GM18517 (cell line): ENCODE data around the gene ARGLU1.

ENCODE experiments used
- ATAC-seq: cut with Tn5 transposase; IDR thresholded peaks from one replicate; pipeline ENCODE4 v1.9.1; 2021; ENCODE audit warnings: mild to moderate bottlenecking, moderate library complexity; ENCODE audit not compliant: unreplicated experiment

Gene ARGLU1

DNA sequence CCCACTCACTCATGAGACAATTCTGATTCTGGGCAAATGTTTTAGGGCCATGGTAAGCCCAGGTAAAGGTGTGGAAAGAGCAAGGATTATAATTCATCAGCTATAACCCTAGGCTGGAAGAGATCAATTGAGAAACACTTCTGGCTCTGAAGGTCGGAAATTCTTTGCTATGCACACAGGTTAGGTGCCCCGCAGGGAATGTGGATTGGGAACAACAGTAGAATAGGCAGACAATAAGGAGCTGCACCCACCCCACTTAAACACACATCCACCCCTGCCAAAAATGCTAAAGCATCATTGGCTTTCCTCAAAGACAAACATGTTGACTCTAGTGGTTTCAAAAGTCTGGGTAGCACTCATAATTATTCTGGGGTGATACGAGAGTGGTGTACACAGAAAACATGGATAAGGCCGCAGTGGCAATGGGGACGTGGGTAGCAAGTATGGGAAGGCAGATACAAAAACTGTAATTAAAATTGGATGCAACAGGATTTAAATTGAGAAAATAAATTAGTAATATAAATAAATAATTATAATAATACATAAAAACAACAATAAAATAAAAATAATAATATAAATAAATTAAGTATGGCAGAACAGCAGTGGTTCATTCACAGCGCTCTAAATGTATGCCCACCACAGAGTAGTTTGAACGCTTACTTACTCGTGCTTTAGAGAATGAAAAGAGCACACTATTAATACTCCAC, 41.0 kb downstream of the ARGLU1 start:
- no peak for ATAC-seq

DNA sequence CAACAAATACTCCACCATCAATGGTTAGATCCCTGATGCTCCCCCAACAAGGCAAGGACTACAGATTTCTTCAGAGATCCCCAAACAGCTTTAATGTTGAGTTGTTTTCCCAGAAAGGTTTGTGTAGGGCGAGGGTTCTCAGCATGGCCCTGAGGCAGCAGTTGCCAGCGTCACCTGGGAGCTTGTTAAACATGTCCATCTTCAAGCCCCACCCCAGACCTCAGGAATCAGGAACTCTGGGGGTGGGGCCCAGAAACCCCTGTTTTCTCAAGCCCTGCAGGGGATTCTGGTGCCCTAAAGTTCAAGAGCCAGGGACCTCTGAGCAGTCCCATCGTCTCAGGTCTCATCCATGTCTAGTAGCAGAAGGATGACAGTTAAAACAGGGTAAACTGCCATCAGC, 42.1 kb downstream of the ARGLU1 start:
- ATAC-seq, result no peak

- no peak for ATAC-seq
These were observed 43.8 kb downstream of the ARGLU1 start for GRCh38 chr13:106524108-106524507.

GRCh38 chr13:106523576-106523975, 44.4 kb downstream of the ARGLU1 start:
- ATAC-seq, result no peak

DNA sequence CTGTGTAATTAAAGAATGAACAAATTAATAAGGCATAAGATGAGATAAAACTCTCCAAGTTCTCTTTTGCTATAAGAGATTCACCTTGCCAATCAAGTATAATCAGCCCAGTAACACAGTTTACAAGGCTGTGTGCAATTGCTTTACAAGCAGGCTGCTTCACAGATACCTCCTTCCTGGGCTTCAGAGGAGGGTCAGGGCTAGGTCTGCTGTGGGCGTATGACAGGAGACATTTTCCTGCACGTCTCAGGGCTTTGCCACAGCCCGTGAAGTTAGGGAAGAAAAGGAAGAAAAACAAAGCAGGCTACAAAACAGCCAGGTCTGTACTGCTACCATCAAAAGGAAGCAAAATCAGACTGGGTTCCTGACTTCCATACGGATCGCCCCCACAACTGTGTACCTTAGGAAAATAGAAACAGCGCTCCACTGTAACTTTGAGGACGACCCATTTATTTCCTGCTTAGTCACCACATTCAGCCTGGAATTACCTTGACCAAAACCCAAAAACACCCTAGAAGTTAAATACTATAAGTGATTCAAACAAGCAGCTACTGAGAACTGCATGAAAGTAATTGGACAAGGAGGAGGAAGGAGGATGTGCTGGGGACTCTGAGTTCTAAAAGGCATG, 44.9 kb downstream of the ARGLU1 start:
- no peak for ATAC-seq

GRCh38 chr13:106522112-106522705, 45.7 kb downstream of the ARGLU1 start:
- ATAC-seq, result no peak

DNA sequence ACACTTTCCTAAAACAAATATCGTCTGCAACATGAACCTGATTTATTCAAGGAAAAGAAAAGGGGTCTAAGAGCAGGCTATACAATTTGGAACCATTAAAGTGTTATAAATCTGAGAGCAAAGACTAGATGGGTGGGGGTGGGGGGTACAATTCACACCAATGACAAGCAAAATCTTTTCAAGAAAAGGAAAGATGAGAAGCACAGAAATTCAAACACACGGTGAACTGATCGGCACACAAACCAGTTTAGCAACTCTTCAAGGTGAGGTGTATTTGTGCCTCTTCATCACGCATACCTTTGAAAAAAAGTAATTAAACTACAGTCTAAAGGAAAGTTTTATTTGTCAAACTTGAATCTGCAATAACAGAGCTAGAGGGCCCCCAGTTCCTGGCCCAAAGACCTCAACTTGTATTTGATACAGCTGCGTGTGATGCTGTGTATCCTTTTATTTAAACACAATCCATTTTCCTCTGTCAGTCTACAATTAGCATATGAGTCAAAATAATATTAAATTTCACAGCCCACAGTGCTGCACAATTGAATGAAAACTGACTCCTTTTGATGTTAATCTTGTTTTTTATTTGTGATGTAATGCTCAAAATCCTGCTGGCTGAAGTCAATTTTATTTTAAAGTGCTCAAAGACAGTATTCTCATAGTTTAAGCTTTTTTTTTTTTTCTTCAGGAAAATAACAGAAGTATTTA, 46.7 kb downstream of the ARGLU1 start:
- no peak for ATAC-seq

DNA sequence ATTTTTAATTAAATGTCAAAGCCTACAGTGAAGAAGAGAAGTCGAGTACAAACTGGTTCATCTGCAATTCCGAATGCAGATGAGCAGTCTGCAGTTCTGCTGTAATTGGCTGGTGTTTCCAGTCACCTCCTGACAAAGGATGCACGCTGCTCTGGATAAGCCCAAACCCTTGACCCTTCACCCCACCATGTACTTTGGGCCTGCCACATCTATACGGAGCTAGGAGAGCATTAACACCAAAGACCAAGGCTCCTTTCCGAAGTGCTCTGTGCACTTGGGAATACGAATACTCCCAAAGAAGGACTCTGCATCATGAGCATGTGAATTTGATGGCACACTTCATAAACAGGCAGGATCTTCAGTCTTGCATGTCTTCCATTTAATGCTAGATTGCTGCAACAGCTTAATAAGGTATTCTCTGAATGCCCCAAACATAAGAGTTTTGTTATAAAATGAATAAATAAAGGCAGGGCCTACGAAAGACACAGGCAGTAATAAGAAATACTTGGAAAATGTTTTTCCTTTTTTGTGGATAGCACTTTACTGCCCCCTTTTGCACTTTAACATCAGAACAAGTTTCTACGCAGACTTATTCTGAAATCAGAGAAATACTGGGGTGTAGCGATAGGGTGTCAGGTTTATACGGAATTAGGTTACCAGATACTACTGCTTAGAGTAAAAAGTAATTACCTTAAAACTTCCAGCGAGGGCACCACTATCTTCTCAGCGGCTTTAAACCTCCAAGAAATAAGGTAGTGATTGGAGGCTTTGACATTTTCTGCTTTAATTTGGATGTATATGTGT, 47.5 kb downstream of the ARGLU1 start:
- no peak for ATAC-seq

- ATAC-seq, result no peak
These were observed 49.4 kb downstream of the ARGLU1 start for GRCh38 chr13:106518512-106518911.

DNA sequence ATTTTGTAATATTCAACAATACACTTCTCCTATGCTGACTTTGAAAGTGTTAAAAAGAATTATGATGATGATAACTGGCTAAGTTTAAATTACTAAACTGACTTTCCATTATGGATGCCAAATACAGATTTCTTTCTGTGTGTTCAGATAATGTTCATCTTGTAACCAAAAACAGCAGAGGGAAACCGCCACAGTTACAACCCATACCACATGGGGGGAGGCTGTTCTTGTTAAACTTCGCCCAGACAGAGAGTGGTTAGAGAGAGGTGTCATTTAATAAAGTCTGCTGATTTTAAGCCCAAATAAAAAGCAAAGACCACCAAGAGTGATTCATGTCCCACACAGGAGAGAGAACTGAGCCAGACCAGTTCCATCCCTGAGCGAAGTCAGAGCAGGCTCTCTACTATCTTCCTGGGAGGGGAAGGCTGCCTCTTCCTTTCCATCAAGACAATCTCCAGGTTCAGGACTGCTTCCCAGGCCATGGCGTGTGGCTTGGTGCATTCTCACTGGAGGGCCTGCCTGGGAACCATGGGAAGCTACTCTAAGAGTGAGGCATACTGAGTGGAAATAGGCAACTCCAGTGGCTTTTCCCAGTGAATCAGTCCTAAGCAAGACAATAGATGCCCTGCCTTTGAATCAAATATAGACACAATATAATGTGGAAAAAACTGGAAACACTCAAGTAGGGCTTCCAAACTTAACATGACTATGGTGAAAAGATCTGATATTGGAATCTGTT, 50.7 kb downstream of the ARGLU1 start:
- ATAC-seq, result no peak

- no peak for ATAC-seq
These were observed 52.2 kb downstream of the ARGLU1 start for GRCh38 chr13:106515635-106516254.

DNA sequence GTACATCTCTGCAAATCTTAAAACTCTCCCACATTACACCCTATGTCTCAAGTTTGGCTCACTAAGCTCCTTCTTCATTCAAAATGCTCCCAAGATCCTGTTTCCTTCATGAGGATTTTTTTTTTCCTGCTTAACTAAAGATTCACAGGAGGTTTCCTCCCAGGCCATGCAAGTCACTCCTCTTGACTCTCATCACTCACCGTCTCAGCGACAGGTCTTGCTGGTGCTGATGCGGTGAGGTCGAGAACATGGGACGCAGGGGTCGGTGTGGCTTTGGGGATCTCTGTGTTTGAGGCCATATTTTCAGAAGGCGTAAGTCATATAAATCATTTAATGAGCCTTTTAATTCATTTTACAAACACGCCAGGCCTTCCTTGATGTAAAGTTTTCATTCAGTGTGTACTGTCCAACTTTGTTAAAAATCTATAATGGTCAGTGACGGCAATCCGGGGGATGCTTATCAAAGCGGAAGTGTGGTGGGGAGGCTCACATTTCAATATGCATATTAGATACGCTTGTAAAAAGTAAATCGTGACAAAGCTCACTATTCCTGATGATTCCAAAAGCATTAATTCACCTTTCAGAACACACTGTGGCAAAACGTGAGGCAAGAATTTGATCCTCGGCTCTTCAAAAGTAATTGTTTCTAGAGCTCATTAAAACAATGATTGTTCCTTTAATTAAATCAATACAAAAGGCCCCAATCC, 52.9 kb downstream of the ARGLU1 start:
- no peak for ATAC-seq

DNA sequence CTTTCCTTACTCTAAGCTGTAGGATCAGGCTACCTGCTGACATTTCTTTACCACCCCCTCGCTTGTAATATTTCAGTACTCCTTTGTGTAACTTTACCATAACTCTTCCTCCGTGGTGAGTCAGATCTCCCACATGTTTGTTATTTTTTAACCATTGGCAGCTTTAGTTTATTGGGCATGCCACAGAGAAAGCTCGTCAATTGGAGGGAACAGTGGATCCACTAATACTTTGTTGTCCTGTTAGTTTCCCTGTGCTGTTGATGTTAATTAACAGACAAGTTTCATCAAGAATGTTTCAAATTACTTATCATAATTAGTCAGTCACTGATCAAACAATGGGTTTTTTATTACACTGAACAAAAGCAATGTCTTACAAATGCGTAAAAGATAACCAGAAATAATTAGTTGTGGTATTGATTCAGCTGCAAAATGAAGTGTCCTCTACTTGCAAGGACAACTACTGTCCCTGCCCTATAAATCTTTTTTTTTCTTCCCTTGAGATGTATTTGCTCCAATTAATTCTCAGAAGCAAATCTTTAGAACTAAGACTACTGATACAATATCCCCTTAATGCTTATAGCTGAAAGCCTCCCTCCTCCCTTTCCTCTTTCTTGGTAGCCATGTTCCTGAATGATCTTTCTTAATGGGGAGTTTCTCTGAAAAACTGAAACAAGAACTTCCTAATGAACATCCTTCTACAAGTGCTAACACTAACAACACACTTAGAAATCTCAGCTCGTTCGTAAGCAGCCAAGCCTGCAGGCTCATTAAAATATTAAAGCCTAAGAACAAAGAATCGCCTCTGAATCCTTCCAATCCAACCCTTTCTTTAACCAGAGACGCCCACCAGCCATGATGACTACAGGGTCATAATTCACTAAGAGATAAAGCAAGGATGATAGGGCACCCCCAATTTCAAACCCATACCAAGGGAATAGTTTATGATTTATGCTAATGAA, 54.6 kb downstream of the ARGLU1 start:
- ATAC-seq, result no peak

DNA sequence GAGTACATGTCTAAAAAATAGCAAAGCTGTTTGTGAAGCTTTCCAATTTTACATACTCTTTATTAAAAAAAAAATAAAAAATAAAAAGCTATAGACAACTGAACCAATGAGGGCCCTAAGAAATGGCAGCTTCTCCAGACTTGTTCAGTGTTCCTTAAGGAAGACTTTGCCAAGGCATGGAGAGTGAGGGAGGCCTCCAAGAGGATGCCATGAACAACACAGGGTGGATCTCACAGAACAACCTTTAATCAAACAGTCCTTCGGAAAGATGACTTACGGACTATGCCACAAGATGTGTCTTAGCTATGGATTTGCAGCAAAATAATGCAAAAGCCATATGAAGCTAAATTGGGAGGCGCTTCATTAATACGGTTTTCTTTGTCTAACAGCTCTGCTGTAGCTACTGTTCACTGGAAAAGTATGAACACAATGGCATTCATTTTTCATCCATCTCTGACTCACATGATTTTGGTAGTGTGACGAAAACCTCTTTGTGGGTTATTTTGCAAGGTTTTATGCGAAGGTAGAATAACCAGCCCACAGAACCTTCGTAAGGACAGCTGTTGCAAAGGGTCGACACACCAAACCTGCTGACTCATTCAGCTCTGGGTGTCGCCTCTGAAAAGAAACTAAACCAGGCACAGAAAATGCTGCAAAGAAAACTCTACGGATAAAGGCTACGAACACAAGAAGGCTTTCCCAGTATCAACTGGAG, 60.2 kb downstream of the ARGLU1 start:
- ATAC-seq, result peak; percentile 79

GRCh38 chr13:106506286-106506685, 61.7 kb downstream of the ARGLU1 start:
- ATAC-seq, result no peak

GRCh38 chr13:106505732-106506131, 62.2 kb downstream of the ARGLU1 start:
- ATAC-seq, result no peak

- no peak for ATAC-seq
These were observed 62.6 kb downstream of the ARGLU1 start for GRCh38 chr13:106505295-106505694.
